Loucy (cell line): ENCODE data around the gene SLC35G4.

ENCODE experiments used
- H2AFZ ChIP-seq: fragments of 200-600 bp; sonication (generic); 2 replicates; pipeline ENCODE4 v1.6.0; 2016; ENCODE audit warnings: antibody characterized with exemption, mild to moderate bottlenecking, low read length, moderate library complexity
- H3F3A ChIP-seq: fragments of 200-600 bp; 2 replicates; pipeline ENCODE4 v1.6.0; 2016; ENCODE audit warnings: antibody characterized with exemption, low read depth, mild to moderate bottlenecking
- H3K27me3 ChIP-seq: fragments of 200-600 bp; sonication (generic); 2 replicates; pipeline ENCODE4 v1.6.1; 2014; ENCODE audit warnings: low read length, mild to moderate bottlenecking; ENCODE audit not compliant: insufficient read depth, poor library complexity, severe bottlenecking
- H3K36me3 ChIP-seq: fragments of 200-600 bp; sonication (generic); 2 replicates; pipeline ENCODE4 v1.6.1; 2016; ENCODE audit warnings: low read length; ENCODE audit not compliant: insufficient read depth
- H3K4me1 ChIP-seq: fragments of 200-600 bp; sonication (generic); 2 replicates; pipeline ENCODE4 v1.5.1; 2014; ENCODE audit warnings: low read length, mild to moderate bottlenecking; ENCODE audit not compliant: insufficient read depth, poor library complexity, severe bottlenecking
- H3K4me2 ChIP-seq: fragments of 200-600 bp; sonication (generic); 2 replicates; pipeline ENCODE4 v1.6.0; 2014; ENCODE audit warnings: antibody characterized with exemption, low read length, low read depth, mild to moderate bottlenecking; ENCODE audit not compliant: poor library complexity, severe bottlenecking
- H3K4me3 ChIP-seq: fragments of 200-600 bp; sonication (generic); 2 replicates; pipeline ENCODE4 v1.5.1; 2014; ENCODE audit warnings: low read length, mild to moderate bottlenecking, mixed read lengths; ENCODE audit not compliant: poor library complexity, severe bottlenecking
- H3K79me2 ChIP-seq: fragments of 200-600 bp; sonication (generic); 2 replicates; pipeline ENCODE4 v1.6.1; 2014; ENCODE audit warnings: low read length; ENCODE audit not compliant: insufficient read depth
- H3K9ac ChIP-seq: fragments of 200-600 bp; sonication (generic); 2 replicates; pipeline ENCODE4 v1.6.0; 2014; ENCODE audit warnings: mild to moderate bottlenecking, low read depth, low read length, moderate library complexity; ENCODE audit not compliant: poor library complexity, severe bottlenecking
- H3K9me2 ChIP-seq: fragments of 200-600 bp; sonication (generic); replicated peaks from 2 replicates; pipeline ENCODE4 v1.6.1; 2016; ENCODE audit warnings: low read depth, low read length, mixed read lengths
- H3K9me3 ChIP-seq: fragments of 200-600 bp; sonication (generic); 2 replicates; pipeline ENCODE4 v1.6.1; 2014; ENCODE audit warnings: mild to moderate bottlenecking, antibody characterized with exemption, low read length, low read depth; ENCODE audit not compliant: insufficient read depth
- H4K20me1 ChIP-seq: fragments of 200-600 bp; sonication (generic); 2 replicates; pipeline ENCODE4 v1.6.0; 2014; ENCODE audit warnings: antibody characterized with exemption, low read length, mild to moderate bottlenecking; ENCODE audit not compliant: insufficient read depth, poor library complexity, severe bottlenecking
- CTCF ChIP-seq: fragments of 200-600 bp; sonication (generic); conservative IDR thresholded peaks from 2 replicates; pipeline ENCODE4 v1.5.1; 2014; ENCODE audit warnings: mild to moderate bottlenecking, antibody characterized with exemption, low read length
- EZH2phosphoT487 ChIP-seq: fragments of 200-600 bp; IDR thresholded peaks from 2 replicates; pipeline ENCODE4 v1.6.1; 2018; ENCODE audit warnings: antibody characterized with exemption, mild to moderate bottlenecking, moderate library complexity, borderline replicate concordance

The SLC35G4 gene

GRCh38 chr18:11585596-11585995, 23.8 kb upstream of the SLC35G4 start:
- Histone ChIP-seq H3K79me2 (no peaks in the 10 kb centered on the region), H3F3A (no peaks in the 10 kb centered on the region), H3K9me2 (no peaks in the 10 kb centered on the region), H3K9ac (no peak overlapping the region), H3K27me3 (no peaks in the 10 kb centered on the region), H2AFZ (no peak overlapping the region), H3K36me3 (no peaks in the 10 kb centered on the region), H3K4me3 (no peak overlapping the region), H4K20me1 (no peaks in the 10 kb centered on the region), H3K9me3 (no peaks in the 10 kb centered on the region), H3K4me2 (no peak overlapping the region), H3K4me1 (peaks cover 19% of the 10 kb centered on the region)
- TF ChIP-seq EZH2phosphoT487, result no peak
- TF ChIP-seq CTCF, result no peak

- H3K9ac ChIP-seq, result no peak overlapping the region
- no peaks in the 10 kb centered on the region for H3K36me3 ChIP-seq
- peaks cover 19% of the 10 kb centered on the region for H3K4me1 ChIP-seq
- H3K9me3 ChIP-seq, result no peaks in the 10 kb centered on the region
- peaks cover 5% of the 10 kb centered on the region for H3K27me3 ChIP-seq
- H2AFZ ChIP-seq, result no peak overlapping the region
- H3K79me2 ChIP-seq, result no peaks in the 10 kb centered on the region
- H3K4me3 ChIP-seq, result no peak overlapping the region
- TF ChIP-seq CTCF (no peak), EZH2phosphoT487 (no peak)
- no peaks in the 10 kb centered on the region for H4K20me1 ChIP-seq
- no peaks in the 10 kb centered on the region for H3K9me2 ChIP-seq
- H3K4me2 ChIP-seq, result no peak overlapping the region
- no peaks in the 10 kb centered on the region for H3F3A ChIP-seq
These were observed 22.5 kb upstream of the SLC35G4 start for GRCh38 chr18:11586896-11587295.

GRCh38 chr18:11587432-11587831, 22.0 kb upstream of the SLC35G4 start:
- no peaks in the 10 kb centered on the region for H3F3A ChIP-seq
- peak overlapping the region; percentile 25 for H3K4me2 ChIP-seq
- H3K9me3 ChIP-seq, result no peaks in the 10 kb centered on the region
- H3K4me3 ChIP-seq, result no peak overlapping the region
- TF ChIP-seq EZH2phosphoT487 (no peak), CTCF (no peak)
- H3K4me1 ChIP-seq, result peaks cover 19% of the 10 kb centered on the region
- H3K9me2 ChIP-seq, result no peaks in the 10 kb centered on the region
- H3K9ac ChIP-seq, result no peak overlapping the region
- H3K79me2 ChIP-seq, result no peaks in the 10 kb centered on the region
- no peaks in the 10 kb centered on the region for H3K36me3 ChIP-seq
- no peaks in the 10 kb centered on the region for H4K20me1 ChIP-seq
- no peak overlapping the region for H2AFZ ChIP-seq
- H3K27me3 ChIP-seq, result peaks cover 5% of the 10 kb centered on the region
